ENCODE results near the gene CCDC149. TPM values are rescaled to one million over a fixed set of nuclear protein-coding genes. Genes with fewer than 3 reads are reported as not detected.
A peak's percentile ranks its signal among the peaks of the same experiment; 100 is the strongest.

The CCDC149 gene
- total RNA-seq, 1 donor from 2014 or later, result 20.6 TPM

GRCh38 chr4:24768604-24769003 is 144.2 kb downstream of the CCDC149 start:
- Mint-ChIP-seq H3K36me3 (ENCODE audit: unreplicated experiment) (no peaks in the 10 kb centered on the region), H3K27me3 (ENCODE audit: unreplicated experiment) (no peaks in the 10 kb centered on the region), H3K9me3 (ENCODE audit: unreplicated experiment) (no peaks in the 10 kb centered on the region), H3K27ac (ENCODE audit: unreplicated experiment) (no peak overlapping the region), H3K4me1 (ENCODE audit: unreplicated experiment) (peaks cover 40% of the 10 kb centered on the region), H3K4me3 (ENCODE audit: unreplicated experiment) (no peak overlapping the region)
- peak; percentile 11 for DNase-seq (ENCODE audit: extremely low spot score, unreplicated experiment)
- TF ChIP-seq, protein P1, sequence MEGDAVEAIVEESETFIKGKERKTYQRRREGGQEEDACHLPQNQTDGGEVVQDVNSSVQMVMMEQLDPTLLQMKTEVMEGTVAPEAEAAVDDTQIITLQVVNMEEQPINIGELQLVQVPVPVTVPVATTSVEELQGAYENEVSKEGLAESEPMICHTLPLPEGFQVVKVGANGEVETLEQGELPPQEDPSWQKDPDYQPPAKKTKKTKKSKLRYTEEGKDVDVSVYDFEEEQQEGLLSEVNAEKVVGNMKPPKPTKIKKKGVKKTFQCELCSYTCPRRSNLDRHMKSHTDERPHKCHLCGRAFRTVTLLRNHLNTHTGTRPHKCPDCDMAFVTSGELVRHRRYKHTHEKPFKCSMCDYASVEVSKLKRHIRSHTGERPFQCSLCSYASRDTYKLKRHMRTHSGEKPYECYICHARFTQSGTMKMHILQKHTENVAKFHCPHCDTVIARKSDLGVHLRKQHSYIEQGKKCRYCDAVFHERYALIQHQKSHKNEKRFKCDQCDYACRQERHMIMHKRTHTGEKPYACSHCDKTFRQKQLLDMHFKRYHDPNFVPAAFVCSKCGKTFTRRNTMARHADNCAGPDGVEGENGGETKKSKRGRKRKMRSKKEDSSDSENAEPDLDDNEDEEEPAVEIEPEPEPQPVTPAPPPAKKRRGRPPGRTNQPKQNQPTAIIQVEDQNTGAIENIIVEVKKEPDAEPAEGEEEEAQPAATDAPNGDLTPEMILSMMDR (IDR thresholded peaks at IDR 0.05), result no peak

DNA sequence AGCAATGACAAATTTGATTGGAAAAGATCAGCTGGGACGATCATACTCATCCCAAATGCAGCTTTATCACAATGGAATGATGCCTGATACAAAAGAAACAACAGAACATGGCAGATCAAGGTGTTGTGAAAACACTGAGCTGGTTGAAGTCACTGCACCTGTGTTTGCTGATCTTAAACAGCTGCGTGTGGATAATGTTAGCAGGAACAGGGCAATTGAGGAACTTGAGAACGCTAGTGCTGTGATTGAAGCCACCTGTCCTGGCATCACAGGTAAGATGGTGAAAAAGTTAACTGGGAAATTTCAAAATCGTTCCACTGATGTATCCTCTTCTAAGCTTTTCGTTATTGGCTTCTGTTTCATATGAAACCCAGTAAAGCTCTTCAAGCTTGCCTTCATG is 144.8 kb downstream of the CCDC149 start:
- H3K27ac Mint-ChIP-seq (ENCODE audit: unreplicated experiment), result no peak overlapping the region
- no peaks in the 10 kb centered on the region for H3K36me3 Mint-ChIP-seq (ENCODE audit: unreplicated experiment)
- H3K4me1 Mint-ChIP-seq (ENCODE audit: unreplicated experiment), result peaks cover 40% of the 10 kb centered on the region
- H3K27me3 Mint-ChIP-seq (ENCODE audit: unreplicated experiment), result no peaks in the 10 kb centered on the region
- H3K9me3 Mint-ChIP-seq (ENCODE audit: unreplicated experiment), result no peaks in the 10 kb centered on the region
- peak; percentile 7 for DNase-seq (ENCODE audit: extremely low spot score, unreplicated experiment)
- TF ChIP-seq, protein P1 (IDR thresholded peaks at IDR 0.05), result no peak
- no peak overlapping the region for H3K4me3 Mint-ChIP-seq (ENCODE audit: unreplicated experiment)

DNA sequence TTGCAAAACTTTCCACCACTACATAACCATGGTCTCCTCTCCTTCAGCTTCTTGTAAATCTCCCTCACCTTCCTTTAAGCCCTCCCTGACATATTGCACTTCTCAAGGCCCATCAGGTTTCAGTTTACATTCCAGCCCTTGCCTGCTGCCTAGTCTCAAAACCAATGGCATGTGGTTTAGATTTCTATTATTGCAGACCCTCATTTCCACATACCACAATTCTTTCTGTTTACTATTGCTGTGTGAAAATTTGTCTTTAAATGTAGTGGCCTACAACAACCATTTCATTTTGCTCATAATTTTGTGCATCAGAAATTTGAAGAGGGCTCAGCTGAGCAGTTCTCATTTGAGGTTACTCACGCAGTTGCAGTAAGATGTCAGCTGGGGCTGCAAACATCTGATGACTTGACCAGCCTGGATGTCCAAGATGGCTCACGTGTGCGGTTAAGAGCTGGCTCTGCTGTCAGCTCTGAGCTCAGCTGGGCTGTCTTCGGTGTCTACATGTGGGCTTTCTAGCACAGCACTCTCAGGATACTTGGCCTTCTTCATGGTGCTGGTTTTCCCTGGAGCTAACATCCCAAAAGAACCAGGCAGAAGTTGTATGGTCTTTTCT is 147.4 kb downstream of the CCDC149 start:
- no peak overlapping the region for H3K27ac Mint-ChIP-seq (ENCODE audit: unreplicated experiment)
- no peaks in the 10 kb centered on the region for H3K36me3 Mint-ChIP-seq (ENCODE audit: unreplicated experiment)
- peaks cover 29% of the 10 kb centered on the region for H3K4me1 Mint-ChIP-seq (ENCODE audit: unreplicated experiment)
- DNase-seq (ENCODE audit: extremely low spot score, unreplicated experiment), result peak; percentile 23
- TF ChIP-seq, protein P1 (IDR thresholded peaks at IDR 0.05), result no peak
- no peak overlapping the region for H3K4me3 Mint-ChIP-seq (ENCODE audit: unreplicated experiment)
- H3K9me3 Mint-ChIP-seq (ENCODE audit: unreplicated experiment), result no peaks in the 10 kb centered on the region
- H3K27me3 Mint-ChIP-seq (ENCODE audit: unreplicated experiment), result no peaks in the 10 kb centered on the region

GRCh38 chr4:24764345-24764744 is 148.5 kb downstream of the CCDC149 start:
- H3K4me1 Mint-ChIP-seq (ENCODE audit: unreplicated experiment), result peaks cover 18% of the 10 kb centered on the region
- no peak overlapping the region for H3K4me3 Mint-ChIP-seq (ENCODE audit: unreplicated experiment)
- no peaks in the 10 kb centered on the region for H3K36me3 Mint-ChIP-seq (ENCODE audit: unreplicated experiment)
- DNase-seq (ENCODE audit: extremely low spot score, unreplicated experiment), result peak; percentile 57
- TF ChIP-seq, protein P1 (IDR thresholded peaks at IDR 0.05), result no peak
- no peaks in the 10 kb centered on the region for H3K27me3 Mint-ChIP-seq (ENCODE audit: unreplicated experiment)
- peak overlapping the region; percentile 44 for H3K27ac Mint-ChIP-seq (ENCODE audit: unreplicated experiment)
- H3K9me3 Mint-ChIP-seq (ENCODE audit: unreplicated experiment), result no peaks in the 10 kb centered on the region

DNA sequence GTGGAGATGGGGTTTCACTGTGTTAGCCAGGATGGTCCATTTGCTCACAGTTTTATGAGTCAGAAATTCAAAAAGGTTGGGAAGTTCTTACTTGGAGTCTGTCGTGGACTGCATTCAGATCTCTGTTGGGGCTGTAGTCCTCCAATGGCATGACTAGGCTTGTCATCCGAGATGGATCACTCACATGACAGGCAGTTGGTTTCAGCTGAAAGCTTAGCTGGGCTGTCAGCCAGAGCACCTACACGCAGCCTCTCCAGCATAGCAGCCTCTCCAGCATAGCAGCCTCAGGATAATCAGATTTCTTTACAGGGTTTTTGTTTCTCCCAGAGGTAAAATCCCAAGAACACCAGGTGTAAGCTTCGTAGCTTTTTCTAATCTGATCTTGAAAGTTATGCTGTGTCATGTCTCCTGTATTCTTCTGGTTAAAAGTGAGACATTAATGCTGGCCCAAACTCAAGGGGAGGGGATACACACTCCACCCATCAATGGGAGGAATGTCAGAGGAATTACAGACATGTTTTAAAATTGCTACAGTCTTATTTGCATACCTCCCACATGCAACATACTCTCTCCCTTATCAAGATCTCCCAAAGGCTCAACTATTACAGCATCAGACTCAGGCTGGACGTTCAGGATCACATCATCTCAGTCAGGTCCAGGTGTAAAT is 149.1 kb downstream of the CCDC149 start:
- no peaks in the 10 kb centered on the region for H3K36me3 Mint-ChIP-seq (ENCODE audit: unreplicated experiment)
- peak; percentile 30 for DNase-seq (ENCODE audit: extremely low spot score, unreplicated experiment)
- peak overlapping the region; percentile 44 for H3K27ac Mint-ChIP-seq (ENCODE audit: unreplicated experiment)
- TF ChIP-seq, protein P1 (IDR thresholded peaks at IDR 0.05), result no peak
- H3K27me3 Mint-ChIP-seq (ENCODE audit: unreplicated experiment), result no peaks in the 10 kb centered on the region
- no peak overlapping the region for H3K4me3 Mint-ChIP-seq (ENCODE audit: unreplicated experiment)
- peaks cover 13% of the 10 kb centered on the region for H3K4me1 Mint-ChIP-seq (ENCODE audit: unreplicated experiment)
- H3K9me3 Mint-ChIP-seq (ENCODE audit: unreplicated experiment), result no peaks in the 10 kb centered on the region

Measured in osteocyte (in vitro differentiated cells).